DND-41 (cell line): ENCODE data around the gene CCDC157.
A peak's percentile ranks its signal among the peaks of the same experiment; 100 is the strongest.

Source experiments
- ATAC-seq: fragments of 200-7000 bp; cut with Tn5 transposase; 3 replicates; pipeline ENCODE4 v1.9.1; 2021; ENCODE audit warnings: low read depth; ENCODE audit not compliant: insufficient read depth
- DNase-seq: peaks from one replicate; pipeline ENCODE4 v3.0.0-alpha.2; 2020
- H2AFZ ChIP-seq: 2 replicates; pipeline ENCODE4 v1.6.0; 2012; ENCODE audit warnings: low read depth, low read length
- H3K27ac ChIP-seq: 2 replicates; pipeline ENCODE4 v1.5.1; 2012; ENCODE audit warnings: low read length, inconsistent platforms
- H3K27me3 ChIP-seq: fragments of 200-600 bp; sonication (generic); 2 replicates; pipeline ENCODE4 v1.6.0; 2012; ENCODE audit warnings: low read length, mild to moderate bottlenecking, inconsistent platforms; ENCODE audit not compliant: insufficient read depth, poor library complexity
- H3K36me3 ChIP-seq: 2 replicates; pipeline ENCODE4 v1.5.1; 2012; ENCODE audit warnings: low read length, inconsistent platforms; ENCODE audit not compliant: insufficient read depth
- H3K4me1 ChIP-seq: 2 replicates; pipeline ENCODE4 v1.5.1; 2012; ENCODE audit warnings: mild to moderate bottlenecking, low read length; ENCODE audit not compliant: insufficient read depth
- H3K4me2 ChIP-seq: 2 replicates; pipeline ENCODE4 v1.6.0; 2012; ENCODE audit warnings: mild to moderate bottlenecking, moderate library complexity, low read length, inconsistent platforms; ENCODE audit not compliant: insufficient read depth
- H3K4me3 ChIP-seq, 2 experiments: fragments of 200-600 bp in 1 of 2; shearing (Covaris generic) in 1 of 2; 2 replicates each; pipeline ENCODE4 v1.5.1; 2012 to 2016; ENCODE audit warnings: inconsistent platforms in 2 of 2, low read length in 2 of 2, mild to moderate bottlenecking in 2 of 2, low read depth in 1 of 2, moderate library complexity in 1 of 2
- H3K79me2 ChIP-seq: 2 replicates; pipeline ENCODE4 v1.6.0; 2012; ENCODE audit warnings: low read length, inconsistent platforms; ENCODE audit not compliant: insufficient read depth
- H3K9ac ChIP-seq: 2 replicates; pipeline ENCODE4 v1.6.0; 2012; ENCODE audit warnings: low read depth, mild to moderate bottlenecking, inconsistent platforms, low read length, moderate library complexity
- H3K9me3 ChIP-seq: 2 replicates; pipeline ENCODE4 v1.5.1; 2012; ENCODE audit warnings: low read length, moderate library complexity, mild to moderate bottlenecking, inconsistent platforms; ENCODE audit not compliant: insufficient read depth, severe bottlenecking
- H4K20me1 ChIP-seq: 2 replicates; pipeline ENCODE4 v1.6.0; 2012; ENCODE audit warnings: low read length; ENCODE audit not compliant: insufficient read depth
- EZH2 ChIP-seq: IDR thresholded peaks from 3 replicates; pipeline ENCODE4 v1.6.1; 2012; ENCODE audit warnings: borderline replicate concordance, low read depth, mild to moderate bottlenecking, moderate library complexity, low read length, inconsistent platforms; ENCODE audit not compliant: severe bottlenecking
- TF ChIP-seq, protein P1 (sequence below): IDR thresholded peaks from 2 replicates; pipeline ENCODE4 v1.5.1; 2012; ENCODE audit warnings: borderline replicate concordance, low read length, moderate library complexity, mild to moderate bottlenecking; ENCODE audit not compliant: poor library complexity, severe bottlenecking; ENCODE audit errors: extremely low read depth

CCDC157 gene

DNA sequence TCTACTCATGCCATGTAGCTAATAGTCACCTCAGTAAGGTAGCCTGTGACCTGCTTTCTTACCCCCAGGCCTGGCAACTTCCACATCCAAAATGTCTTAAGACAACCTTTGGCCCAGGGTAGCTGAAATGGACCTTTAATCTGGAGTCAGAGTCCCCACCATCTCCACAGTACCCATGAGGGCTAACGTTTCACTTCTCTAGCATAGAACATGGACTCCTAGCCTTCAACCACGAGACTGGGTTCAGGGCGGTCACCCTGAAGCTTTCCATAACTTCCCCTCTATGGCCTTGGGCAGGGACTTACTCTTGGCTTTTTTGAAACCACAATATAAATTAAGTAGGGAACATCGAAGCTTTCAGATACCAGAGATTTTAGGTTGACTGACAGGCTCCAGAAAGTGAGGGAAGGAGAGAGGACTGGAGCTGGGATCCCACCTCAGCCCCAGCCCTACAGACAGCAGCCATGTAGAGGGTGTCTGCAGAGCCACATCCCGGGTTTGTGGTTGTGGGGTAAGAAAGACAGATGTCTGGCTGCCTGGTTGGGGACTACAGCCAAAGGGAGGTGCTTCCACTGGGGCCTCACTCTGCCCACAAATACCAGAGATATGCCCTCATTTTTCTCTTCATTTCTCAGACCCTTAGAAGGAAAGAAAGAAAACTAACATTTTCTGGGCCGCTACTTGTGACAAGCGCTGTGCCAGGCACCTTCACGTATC is 32.6 kb upstream of the CCDC157 start:
- Histone ChIP-seq H3K4me3 (peak overlapping the region; percentile 85 to 94; a peak in 3 of 4 replicates), H3K36me3 (peaks cover 55% of the 10 kb centered on the region), H3K27ac (peak overlapping the region; percentile 74), H4K20me1 (peaks cover 51% of the 10 kb centered on the region), H3K4me1 (peaks cover 80% of the 10 kb centered on the region), H3K4me2 (peak overlapping the region; percentile 98), H3K27me3 (no peaks in the 10 kb centered on the region), H3K9me3 (no peaks in the 10 kb centered on the region), H3K79me2 (peaks cover 76% of the 10 kb centered on the region), H3K9ac (peak overlapping the region; percentile 86), H2AFZ (no peak overlapping the region)
- ATAC-seq (peak; percentile 87), DNase-seq (peak; percentile 87)
- TF ChIP-seq, protein P1, sequence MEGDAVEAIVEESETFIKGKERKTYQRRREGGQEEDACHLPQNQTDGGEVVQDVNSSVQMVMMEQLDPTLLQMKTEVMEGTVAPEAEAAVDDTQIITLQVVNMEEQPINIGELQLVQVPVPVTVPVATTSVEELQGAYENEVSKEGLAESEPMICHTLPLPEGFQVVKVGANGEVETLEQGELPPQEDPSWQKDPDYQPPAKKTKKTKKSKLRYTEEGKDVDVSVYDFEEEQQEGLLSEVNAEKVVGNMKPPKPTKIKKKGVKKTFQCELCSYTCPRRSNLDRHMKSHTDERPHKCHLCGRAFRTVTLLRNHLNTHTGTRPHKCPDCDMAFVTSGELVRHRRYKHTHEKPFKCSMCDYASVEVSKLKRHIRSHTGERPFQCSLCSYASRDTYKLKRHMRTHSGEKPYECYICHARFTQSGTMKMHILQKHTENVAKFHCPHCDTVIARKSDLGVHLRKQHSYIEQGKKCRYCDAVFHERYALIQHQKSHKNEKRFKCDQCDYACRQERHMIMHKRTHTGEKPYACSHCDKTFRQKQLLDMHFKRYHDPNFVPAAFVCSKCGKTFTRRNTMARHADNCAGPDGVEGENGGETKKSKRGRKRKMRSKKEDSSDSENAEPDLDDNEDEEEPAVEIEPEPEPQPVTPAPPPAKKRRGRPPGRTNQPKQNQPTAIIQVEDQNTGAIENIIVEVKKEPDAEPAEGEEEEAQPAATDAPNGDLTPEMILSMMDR: no peak

DNA sequence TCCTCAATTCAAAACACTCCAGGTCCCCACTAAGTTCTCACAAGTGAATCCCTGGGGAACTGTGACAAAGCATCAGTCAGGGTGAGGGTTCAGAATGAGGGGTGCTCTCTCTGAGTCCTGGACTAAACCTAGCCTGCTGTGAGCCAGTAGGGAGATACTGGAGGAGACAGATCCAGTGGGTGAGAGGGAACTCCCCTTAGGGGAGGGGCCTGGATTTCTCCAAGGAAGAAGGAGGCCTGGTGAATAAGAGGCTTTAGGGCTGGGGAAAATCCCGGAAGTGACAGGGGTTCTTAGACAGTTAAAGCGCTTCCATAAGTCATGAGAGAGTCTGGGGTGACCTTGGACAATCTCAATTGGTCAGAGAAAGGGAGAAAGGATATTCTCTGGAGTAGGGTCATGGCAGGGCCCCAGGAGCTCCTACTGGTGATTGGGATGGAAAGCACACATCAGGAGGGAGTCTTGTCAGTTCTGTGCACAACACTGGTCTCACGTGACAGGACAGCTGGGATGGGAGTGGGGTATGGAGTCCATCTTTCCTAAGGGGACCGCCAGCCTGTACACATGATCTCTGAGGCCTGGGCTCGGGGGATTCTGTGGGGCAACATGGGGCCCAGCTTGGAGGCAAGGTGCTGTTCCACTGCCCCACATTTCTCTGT is 31.6 kb upstream of the CCDC157 start:
- DNase-seq: no peak
- peak overlapping the region; percentile 85 to 94; a peak in 3 of 4 replicates for H3K4me3 ChIP-seq
- H2AFZ ChIP-seq: no peak overlapping the region
- H3K27me3 ChIP-seq: no peaks in the 10 kb centered on the region
- H3K27ac ChIP-seq: peak overlapping the region; percentile 74
- H3K4me1 ChIP-seq: peaks cover 70% of the 10 kb centered on the region
- no peak for ATAC-seq
- H3K36me3 ChIP-seq: peaks cover 45% of the 10 kb centered on the region
- H3K4me2 ChIP-seq: peak overlapping the region; percentile 98
- no peaks in the 10 kb centered on the region for H3K9me3 ChIP-seq
- TF ChIP-seq, protein P1: no peak
- no peak for TF ChIP-seq EZH2
- H3K79me2 ChIP-seq: peaks cover 65% of the 10 kb centered on the region
- H3K9ac ChIP-seq: peak overlapping the region; percentile 86
- peaks cover 40% of the 10 kb centered on the region for H4K20me1 ChIP-seq

DNA sequence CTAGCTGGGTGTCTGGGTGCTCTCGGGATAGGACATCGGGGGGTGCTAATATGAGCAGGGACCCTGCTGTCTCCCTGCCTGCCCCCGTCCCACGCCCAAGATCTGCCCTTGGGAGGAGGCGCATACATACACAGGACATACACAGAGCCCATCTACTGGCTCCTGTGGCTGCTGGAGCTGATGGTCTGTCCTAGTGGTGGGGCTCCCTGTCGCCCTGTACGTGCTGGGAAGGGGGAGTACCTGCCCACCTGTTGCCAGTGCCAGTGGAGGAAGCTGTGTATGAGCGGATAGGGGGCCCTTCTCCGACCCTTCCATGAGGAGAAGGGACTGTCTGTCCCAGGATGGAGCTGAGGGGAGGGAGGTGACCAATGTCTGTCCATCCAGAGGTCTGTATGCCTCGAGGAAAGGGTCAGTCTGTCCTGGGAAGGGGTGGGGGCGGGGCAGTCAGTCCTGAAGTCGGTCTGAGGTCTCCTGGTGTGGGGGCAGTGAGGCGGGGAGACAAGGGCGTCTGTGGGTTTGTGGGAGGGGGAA is 31.0 kb upstream of the CCDC157 start:
- Histone ChIP-seq H3K4me2 (peak overlapping the region; percentile 98), H3K4me1 (peaks cover 65% of the 10 kb centered on the region), H3K9me3 (no peaks in the 10 kb centered on the region), H3K9ac (peak overlapping the region; percentile 86), H2AFZ (no peak overlapping the region), H4K20me1 (peaks cover 35% of the 10 kb centered on the region), H3K4me3 (peak overlapping the region; percentile 85 to 94; a peak in 3 of 4 replicates), H3K79me2 (peaks cover 59% of the 10 kb centered on the region), H3K27ac (peak overlapping the region; percentile 74), H3K27me3 (no peaks in the 10 kb centered on the region), H3K36me3 (peaks cover 44% of the 10 kb centered on the region)
- no peak for TF ChIP-seq EZH2
- TF ChIP-seq, protein P1: no peak
- DNase-seq (no peak), ATAC-seq (no peak)
